GM12878 (cell line): Measurements from ENCODE around the gene CCNL1. TPM values are rescaled to one million over a fixed set of nuclear protein-coding genes. Genes with fewer than 3 reads are reported as not detected.

Experiments used
- ATAC-seq: fragments of 200-7000 bp; cut with Tn5 transposase; 3 replicates; pipeline ENCODE4 v1.9.1; 2020; ENCODE audit warnings: mild to moderate bottlenecking, moderate library complexity
- Bru-seq: library from RNA; stranded (reverse); fragments of 400-500 nt; gene quantifications from one replicate; lab custom pipeline; 2021; lab: Mats Ljungman, UMichigan
- BruChase-seq, 2 experiments: library from RNA; stranded (reverse); fragments of 400-500 nt; gene quantifications; one replicate each; lab custom pipeline; 2021; lab: Mats Ljungman, UMichigan
- BruUV-seq: library from RNA; stranded (reverse); fragments of 400-500 nt; replicated peaks from 2 replicates; lab custom pipeline; 2021; lab: Mats Ljungman, UMichigan
- CTCF ChIA-PET: fragments of 300-600 bp; sonication (Branson Sonifier 250); formaldehyde crosslinking; extraction: SDS; loops from one replicate; lab custom pipeline; 2021; ENCODE audit warnings: inconsistent platforms; lab: Yijun Ruan, JAX
- POLR2A ChIA-PET: fragments of 350-600 bp; formaldehyde crosslinking; extraction: SDS; loops from one replicate; lab custom pipeline; 2021; ENCODE audit warnings: inconsistent platforms; lab: Charles Lee
- RAD21 ChIA-PET: fragments of 300-600 bp; sonication (Branson Sonifier 250); formaldehyde crosslinking; loops from one replicate; lab custom pipeline; 2023; ENCODE audit warnings: antibody characterized with exemption; ENCODE audit not compliant: unreplicated experiment; lab: Charles Lee
- SMC1A ChIA-PET: fragments of 300-600 bp; sonication (Branson Sonifier 250); formaldehyde crosslinking; loops from one replicate; lab custom pipeline; 2023; ENCODE audit not compliant: unreplicated experiment, uncharacterized antibody; lab: Charles Lee
- DNase-seq: peaks from one replicate; pipeline ENCODE4 v3.0.0-alpha.2; 2011; ENCODE audit warnings: low read depth, low spot score
- FAIRE-seq: peaks from 3 replicates; lab custom pipeline; 2011; peaks lifted over from hg19 to GRCh38; lab: Jason Lieb, UNC
- H2AFZ ChIP-seq: 2 replicates; pipeline ENCODE4 v1.6.0; 2011; ENCODE audit warnings: low read depth, low read length, control low read depth; ENCODE audit not compliant: control insufficient read depth
- H3K27ac ChIP-seq: 2 replicates; pipeline ENCODE4 v1.5.1; 2011; ENCODE audit warnings: control low read depth; ENCODE audit not compliant: control insufficient read depth, insufficient read depth
- H3K27me3 ChIP-seq, 2 experiments: replicated peaks in 1 of 2; 2 replicates each; pipeline versions ENCODE4 v1.6.0 to v1.6.1; 2011; ENCODE audit warnings: low read length in 1 of 2; ENCODE audit not compliant: control insufficient read depth in 2 of 2, insufficient read depth in 2 of 2
- H3K36me3 ChIP-seq, 2 experiments: 2 replicates each; pipeline ENCODE4 v1.5.1; 2011; ENCODE audit warnings: low read length in 1 of 2; ENCODE audit not compliant: control insufficient read depth in 2 of 2, insufficient read depth in 2 of 2
- H3K4me1 ChIP-seq: 2 replicates; pipeline ENCODE4 v1.6.1; 2011; ENCODE audit warnings: mild to moderate bottlenecking, low read length, moderate library complexity, mixed read lengths; ENCODE audit not compliant: control insufficient read depth, insufficient read depth
- H3K4me2 ChIP-seq: 2 replicates; pipeline ENCODE4 v1.6.0; 2011; ENCODE audit warnings: control low read depth; ENCODE audit not compliant: control insufficient read depth, insufficient read depth
- H3K4me3 ChIP-seq: fragments of 200-600 bp; sonication (generic); 2 replicates; pipeline ENCODE4 v1.5.1; 2016
- H3K79me2 ChIP-seq: 2 replicates; pipeline ENCODE4 v1.6.0; 2011; ENCODE audit warnings: low read length; ENCODE audit not compliant: control insufficient read depth, insufficient read depth
- H3K9ac ChIP-seq: 2 replicates; pipeline ENCODE4 v1.8.0; 2011; ENCODE audit warnings: low read length, control low read depth, mixed read lengths; ENCODE audit not compliant: control insufficient read depth, insufficient read depth
- H3K9me3 ChIP-seq: replicated peaks from 3 replicates; pipeline ENCODE4 v1.5.1; 2011; ENCODE audit warnings: mild to moderate bottlenecking, low read length; ENCODE audit not compliant: control insufficient read depth, insufficient read depth
- H4K20me1 ChIP-seq: 2 replicates; pipeline ENCODE4 v1.6.0; 2011; ENCODE audit not compliant: control insufficient read depth, insufficient read depth
- CEBPZ ChIP-seq: fragments of 150-350 bp; IDR thresholded peaks from 2 replicates; pipeline ENCODE4 v1.6.1; 2016; ENCODE audit warnings: low read depth, low read length
- ZBED1 ChIP-seq: IDR thresholded peaks from 2 replicates; pipeline ENCODE4 v1.6.1; 2016; ENCODE audit warnings: borderline replicate concordance
- ZBTB40 ChIP-seq: fragments of 450-650 bp; IDR thresholded peaks from 2 replicates; pipeline ENCODE4 v1.6.1; 2016; ENCODE audit warnings: mild to moderate bottlenecking, moderate library complexity, borderline replicate concordance
- ZNF384 ChIP-seq: IDR thresholded peaks from 2 replicates; pipeline ENCODE4 v1.6.1; 2012; ENCODE audit warnings: low read depth, mild to moderate bottlenecking, low read length, improper control_type of control experiment, borderline replicate concordance
- WGBS: methylation state at CpG from one replicate; pipeline ENCODE4 v1.1.6; 2016; ENCODE audit warnings: low lambda C conversion rate; ENCODE audit not compliant: insufficient replicate concordance, insufficient coverage; ENCODE audit errors: missing lambda C conversion rate; 5-methylcytosine and 5-hydroxymethylcytosine counted together
- in situ Hi-C: fragments of 300-500 bp; cut with MboI; formaldehyde crosslinking; loops from 9 replicates; pipeline ENCODE4 v1.14.3; 2018; ENCODE audit warnings: mixed read lengths
- intact Hi-C: fragments of 100-400 bp; cut with micrococcal nuclease; formaldehyde crosslinking; loops from one replicate; pipeline ENCODE4 v1.14.2; 2022; ENCODE audit not compliant: unreplicated experiment
- long read RNA-seq, 2 experiments: library from polyadenylated mRNA; unstranded; transcript quantifications; one replicate each; pipeline ENCODE4 v2.0.0, GENCODE V29; 2019 to 2020
- polyA minus RNA-seq, 3 experiments: library from RNA; depleted of rRNA, polyadenylated mRNA; stranded (reverse); fragments of >200 nt; gene quantifications; 2 replicates each; pipeline ENCODE4 v1.2.3, GENCODE V29; 2011
- polyA plus RNA-seq, 11 experiments: library from polyadenylated mRNA; depleted of rRNA in 4 of 11; unstranded in 6 of 11; stranded (reverse) in 5 of 11; fragments of >200 nt; fragmentation: Nextera tagmentation in 4 of 11; fragmentation: Illumina TruSeq in 1 of 11; extraction: Ambion mirVana in 4 of 11; extraction: Trizol in 1 of 11; gene quantifications; 1 replicate in 1 of 11; 2 replicates in 10 of 11; pipeline versions ENCODE4 v1.2.1 to v1.2.3, GENCODE V29; 2011 to 2016; ENCODE audit warnings: inconsistent platforms in 2 of 11, missing spikeins in 2 of 11, low read depth in 1 of 11
- total RNA-seq, 4 experiments: library from RNA; depleted of rRNA in 3 of 4; stranded (reverse); fragments of >200 nt in 3 of 4; fragmentation: Illumina TruSeq in 1 of 4; extraction: Trizol in 1 of 4; gene quantifications; 2 replicates each; pipeline versions ENCODE4 v1.2.1 to v1.2.3, GENCODE V29; 2013 to 2021

Gene CCNL1
- total RNA-seq (2013; cell fraction: nucleolus; rRNA removed): 786 and 840 TPM in 2 replicates
- total RNA-seq (2014; rRNA removed): 173 and 180 TPM in 2 replicates
- 125 and 134 TPM in 2 replicates for total RNA-seq (2014; rRNA removed; fragmentation: Illumina TruSeq; extraction: Trizol)
- 105 and 107 TPM in 2 replicates for total RNA-seq (2021)
- 92.3 TPM for polyA plus RNA-seq (2011; ENCODE audit: low read depth)
- polyA plus RNA-seq (2011; rRNA removed): 174 and 236 TPM in 2 replicates
- 54.9 and 72.4 TPM in 2 replicates for polyA plus RNA-seq (2011; cell fraction: cytosol; rRNA removed)
- 732 and 1,003 TPM in 2 replicates for polyA plus RNA-seq (2011; cell fraction: nucleus; rRNA removed)
- polyA plus RNA-seq (2012): 101 and 129 TPM in 2 replicates
- polyA plus RNA-seq (2014; fragmentation: Illumina TruSeq; extraction: Trizol): 119 and 153 TPM in 2 replicates
- polyA plus RNA-seq (2014; fragmentation: Nextera tagmentation; extraction: Ambion mirVana): 10 to 100 TPM; 22.2 to 39.8 TPM
- polyA plus RNA-seq (2014; rRNA removed): 127 and 135 TPM in 2 replicates
- polyA plus RNA-seq (2016; fragmentation: Nextera tagmentation; extraction: Ambion mirVana): 100 to 1,000 TPM in 1 of 2 experiments, 10 to 100 TPM in 1; 85.1 to 111 TPM
- polyA minus RNA-seq (2011; rRNA and poly(A)+ RNA removed): 159 and 190 TPM in 2 replicates
- polyA minus RNA-seq (2011; cell fraction: cytosol; rRNA and poly(A)+ RNA removed): 50.1 and 54.2 TPM in 2 replicates
- 1,045 and 1,316 TPM in 2 replicates for polyA minus RNA-seq (2011; cell fraction: nucleus; rRNA and poly(A)+ RNA removed)
- percentile 100 among the genes with signal in this experiment for Bru-seq, nascent RNA
- percentile 96 among the genes with signal in this experiment for BruChase-seq, experiment 1, labeled RNA remaining after a 6-hour chase
- BruChase-seq, experiment 2, labeled RNA remaining after a 2-hour chase: percentile 99 among the genes with signal in this experiment
- long read RNA-seq, experiment 1, partial matches to known transcripts: 5 of 13 reads
- long read RNA-seq, experiment 1, other reads (novel, unspliced or antisense): 4 of 13 reads
- long read RNA-seq, experiment 2, transcript CCNL1-222 (6 exons, 883 nt): minor isoform, 10 of 204 reads
- long read RNA-seq, experiment 2, transcript CCNL1-202 (11 exons, 2,388 nt): major isoform, 68 of 204 reads
- long read RNA-seq, experiment 2, partial matches to known transcripts: 62 of 204 reads
- long read RNA-seq, experiment 2, other reads (novel, unspliced or antisense): 55 of 204 reads

- no TSS peak for BruUV-seq
- ChIA-PET SMC1A (interaction anchor here (0.7 to 6.0 kb wide), 6 partner anchors 9 to 338 kb away, joined by 3 to 118 read pairs (median 4); no protein-coding TSS in a partner anchor), CTCF (interaction anchor here (1.2 to 6.1 kb wide), 6 partner anchors 9 to 91 kb away, joined by 3 to 104 read pairs (median 6); no protein-coding TSS in a partner anchor), RAD21 (interaction anchor here (1.1 to 3.4 kb wide), 6 partner anchors 12 to 610 kb away, joined by 3 to 81 read pairs (median 7); no protein-coding TSS in a partner anchor), POLR2A (interaction anchor here (0.6 to 5.0 kb wide), 11 partner anchors 9 to 605 kb away, joined by 3 to 147 read pairs (median 5); partner anchors contain the start of gene SSR3)
- H2AFZ ChIP-seq: peak within 1 kb of the TSS; percentile 74
- ATAC-seq (peak; percentile 88), FAIRE-seq (peak; percentile 66), DNase-seq (peak; percentile 82)
- H3K9me3 ChIP-seq: no peaks in the 10 kb centered on the region
- H3K4me1 ChIP-seq: peaks cover 11% of the 10 kb centered on the region; the same call in 1 of the 2 replicates
- peak within 1 kb of the TSS; percentile 98 for H3K9ac ChIP-seq
- peaks cover 2 to 27% of the 10 kb centered on the region in 2 experiments for H3K36me3 ChIP-seq
- peaks cover 62% of the 10 kb centered on the region for H3K79me2 ChIP-seq
- H3K27ac ChIP-seq: peak within 1 kb of the TSS; percentile 99
- H4K20me1 ChIP-seq: no peaks in the 10 kb centered on the region; the same call in 1 of the 2 replicates
- H3K27me3 ChIP-seq: no peaks in the 10 kb centered on the region
- peak within 1 kb of the TSS; percentile 72 for H3K4me3 ChIP-seq
- intact Hi-C loops: loop anchor here (1.0 to 10.0 kb wide), 3 partner anchors 15 to 1285 kb away; partner anchors contain the start of gene GMPS
- in situ Hi-C loops: no loop called here
- WGBS: 1% methylated on average over 88 of the region's 88 CpGs
- peak within 1 kb of the TSS; percentile 89 for H3K4me2 ChIP-seq
- TF ChIP-seq ZNF384: no peak
- TF ChIP-seq CEBPZ: no peak
- peak; percentile 89 for TF ChIP-seq ZBED1
- peak; percentile 81 for TF ChIP-seq ZBTB40
Measured at GRCh38 chr3:157159762-157160657, at the start of gene CCNL1. CCNL1 (minus strand) TSS chr3:157160147; CDS start chr3:157160094, 53 bp downstream.
